GM21515 (cell line): Measurements from ENCODE around the gene OR5AU1.

Experiments
- ATAC-seq: cut with Tn5 transposase; IDR thresholded peaks from one replicate; pipeline ENCODE4 v1.9.1; 2021; ENCODE audit not compliant: unreplicated experiment

OR5AU1 gene

GRCh38 chr14:21108791-21109190 lies 47.1 kb downstream of the OR5AU1 start:
- ATAC-seq = no peak

GRCh38 chr14:21107283-21107800 lies 48.5 kb downstream of the OR5AU1 start:
- no peak for ATAC-seq

- ATAC-seq = no peak
Observed at GRCh38 chr14:21106498-21107282, 49.2 kb downstream of the OR5AU1 start.

GRCh38 chr14:21106176-21106497 lies 49.7 kb downstream of the OR5AU1 start:
- no peak for ATAC-seq

- no peak for ATAC-seq
Observed at GRCh38 chr14:21105095-21105494, 50.8 kb downstream of the OR5AU1 start.
